Pancreas (tissue), 10 donors: ENCODE measurements around the gene EOLA1. TPM values are rescaled to one million over a fixed set of nuclear protein-coding genes. Genes with fewer than 3 reads are reported as not detected.
A peak's percentile ranks its signal among the peaks of the same experiment; 100 is the strongest.

Source experiments
- ATAC-seq, 4 donors: fragments of 200-7000 bp; cut with Tn5 transposase; one replicate each; pipeline versions ENCODE4 v1.8.0 to v1.9.1; 2020; ENCODE audit warnings: mild to moderate bottlenecking in 4 of 4, moderate library complexity in 4 of 4
- DNase-seq, 6 donors: peaks; one replicate each; pipeline ENCODE4 v3.0.0-alpha.2; 2020
- FAIRE-seq: peaks from 2 replicates; lab custom pipeline; 2012; peaks lifted over from hg19 to GRCh38; lab: Jason Lieb, UNC
- H3K27ac ChIP-seq, 4 donors: fragments of 200-600 bp; sonication (generic); 1 replicate in 3 of 4; 2 replicates in 1 of 4; pipeline versions ENCODE4 v1.5.0 to v1.8.0; 2020
- H3K27me3 ChIP-seq, 4 donors: fragments of 200-600 bp; one replicate each; pipeline ENCODE4 v1.8.0; 2021
- H3K36me3 ChIP-seq, 3 donors: fragments of 200-600 bp; sonication (generic) in 1 of 3; one replicate each; pipeline versions ENCODE4 v1.5.0 to v1.8.0; 2020 to 2021
- H3K4me1 ChIP-seq, 3 donors: fragments of 200-600 bp; one replicate each; pipeline ENCODE4 v1.8.0; 2021
- H3K4me3 ChIP-seq, 4 donors: fragments of 200-600 bp; sonication (generic) in 2 of 4; one replicate each; pipeline versions ENCODE4 v1.5.0 to v1.8.0; 2020 to 2021
- H3K9me3 ChIP-seq, 4 donors: fragments of 200-600 bp; one replicate each; pipeline ENCODE4 v1.8.0; 2021
- WGBS, 2 donors: extraction: QIAGEN DNeasy Blood & Tissue Kit; methylation state at CpG; one replicate each; pipeline ENCODE4 v1.1.7; 2013; 5-methylcytosine and 5-hydroxymethylcytosine counted together
- intact Hi-C, 3 donors: fragments of 100-400 bp; cut with DNase I; formaldehyde crosslinking; loops; one replicate each; pipeline versions ENCODE4 v1.11.1 to v1.14.2; 2022
- polyA plus RNA-seq, 2 donors: library from polyadenylated mRNA; stranded (reverse); fragments of 200-250 nt; gene quantifications; one replicate each; pipeline ENCODE4 v1.2.3, GENCODE V29; 2013
- total RNA-seq, 6 donors: library from RNA; stranded (reverse); fragmentation: NEBNext Ultra II Directional in 4 of 6; extraction: Animal tissue kit (Norgen Biotek cat#: 25700) in 4 of 6; gene quantifications; one replicate each; pipeline versions ENCODE4 v1.2.1 to v1.2.4, GENCODE V29; 2021 to 2023
- TF ChIP-seq, protein P1 (sequence below), 4 donors: fragments of 200-600 bp; sonication (generic) in 3 of 4; IDR thresholded peaks; one replicate each; pipeline versions ENCODE4 v1.5.0 to v1.8.0; 2021; ENCODE audit warnings: antibody characterized with exemption in 4 of 4
- donor health status: healthy with polysubstance abuse.
- donor health status: DM: no; HTN: no; CAD: no; lungs with moderate emphysema.
- donor health status: DM: no; HTN: no; CAD: no.
- donor health status: control.
- donor health status: control.
- donor health status: Bipolar disorder and iron deficiency.
- donor health status: DM: yes; HTN: yes; CAD: no.
- donor health status: DM: no; HTN: no; CAD: no.
- donor health status: DM: no; HTN: no; CAD: no.
- donor health status: DM: yes; HTN: yes; CAD: no.

EOLA1 gene
- total and polyA plus RNA-seq, 8 donors, result 11.0 to 19.1 (median 11.7) TPM

DNA sequence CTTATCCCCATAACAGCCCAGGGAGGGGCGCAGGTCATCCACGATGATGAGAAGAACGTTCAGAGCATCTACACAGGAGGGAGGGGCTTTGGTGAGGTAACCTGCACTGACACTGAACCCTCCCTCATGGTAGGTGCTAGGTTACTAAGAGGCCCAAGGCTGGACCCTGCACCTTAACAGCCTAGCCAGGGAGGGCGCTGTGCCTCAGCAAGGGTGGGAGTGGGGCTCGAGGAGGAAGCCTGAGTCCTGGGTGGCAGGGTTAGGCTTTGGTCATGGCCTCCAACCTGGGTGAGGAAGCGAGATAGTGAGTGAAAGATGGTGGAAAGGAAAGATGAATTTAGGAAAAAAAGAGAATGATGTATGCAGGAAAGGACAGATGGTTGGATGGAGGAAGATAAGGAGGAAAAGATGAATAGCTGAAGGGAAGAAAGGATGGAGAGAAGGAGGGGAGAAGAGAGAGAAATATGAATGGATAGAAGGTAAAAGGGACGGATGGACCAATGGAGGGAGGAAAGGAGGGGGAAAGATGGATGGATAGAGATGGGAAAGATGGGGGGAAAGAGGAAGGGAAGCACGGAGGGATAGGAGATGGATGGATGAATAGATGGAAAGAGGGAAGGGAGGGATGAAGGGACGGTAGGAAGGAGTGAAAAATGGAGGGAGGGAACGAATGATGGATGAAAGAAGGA, 36.4 kb upstream of the EOLA1 start:
- intact Hi-C loops, result no loop called here
- Histone ChIP-seq H3K4me1 (peaks cover 0 to 3% (median 0%) of the 10 kb centered on the region in 3 donors), H3K36me3 (no peaks in the 10 kb centered on the region), H3K9me3 (no peaks in the 10 kb centered on the region), H3K4me3 (peak overlapping the region; percentile 18 to 56 (median 39)), H3K27ac (peak overlapping the region in 3 of 4 donors; percentile 41 to 79 (median 76)), H3K27me3 (no peaks in the 10 kb centered on the region)
- TF ChIP-seq, protein P1, sequence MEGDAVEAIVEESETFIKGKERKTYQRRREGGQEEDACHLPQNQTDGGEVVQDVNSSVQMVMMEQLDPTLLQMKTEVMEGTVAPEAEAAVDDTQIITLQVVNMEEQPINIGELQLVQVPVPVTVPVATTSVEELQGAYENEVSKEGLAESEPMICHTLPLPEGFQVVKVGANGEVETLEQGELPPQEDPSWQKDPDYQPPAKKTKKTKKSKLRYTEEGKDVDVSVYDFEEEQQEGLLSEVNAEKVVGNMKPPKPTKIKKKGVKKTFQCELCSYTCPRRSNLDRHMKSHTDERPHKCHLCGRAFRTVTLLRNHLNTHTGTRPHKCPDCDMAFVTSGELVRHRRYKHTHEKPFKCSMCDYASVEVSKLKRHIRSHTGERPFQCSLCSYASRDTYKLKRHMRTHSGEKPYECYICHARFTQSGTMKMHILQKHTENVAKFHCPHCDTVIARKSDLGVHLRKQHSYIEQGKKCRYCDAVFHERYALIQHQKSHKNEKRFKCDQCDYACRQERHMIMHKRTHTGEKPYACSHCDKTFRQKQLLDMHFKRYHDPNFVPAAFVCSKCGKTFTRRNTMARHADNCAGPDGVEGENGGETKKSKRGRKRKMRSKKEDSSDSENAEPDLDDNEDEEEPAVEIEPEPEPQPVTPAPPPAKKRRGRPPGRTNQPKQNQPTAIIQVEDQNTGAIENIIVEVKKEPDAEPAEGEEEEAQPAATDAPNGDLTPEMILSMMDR (IDR thresholded peaks at IDR 0.05), result no peak
- 49 to 54% methylated on average over 10 of the region's 10 CpGs for WGBS, 2 donors
- FAIRE-seq (no peak), DNase-seq (no peak), ATAC-seq (peak; percentile 26 to 53 (median 32))

GRCh38 chrX:149504915-149505651, 35.7 kb upstream of the EOLA1 start, which contains the start of gene IDS:
IDS (minus strand) TSS chrX:149505306; CDS start chrX:149505137, 169 bp downstream.
- intact Hi-C loops, result no loop called here
- Histone ChIP-seq H3K27ac (peak within 1 kb of the TSS; percentile 41 to 79 (median 72)), H3K4me3 (peak within 1 kb of the TSS; percentile 18 to 56 (median 39)), H3K36me3 (no peaks in the 10 kb centered on the region), H3K4me1 (peaks cover 0 to 3% (median 0%) of the 10 kb centered on the region in 3 donors), H3K27me3 (peaks cover 0 to 4% (median 0%) of the 10 kb centered on the region in 4 donors), H3K9me3 (no peaks in the 10 kb centered on the region)
- FAIRE-seq, result peak; percentile 29
- peak; percentile 96 to 98 (median 96) for ATAC-seq
- peak; percentile 83 to 94 (median 88) for DNase-seq
- 0 to 34% methylated on average over 39 to 54 of the region's 54 CpGs for WGBS, 2 donors
- TF ChIP-seq, protein P1 (IDR thresholded peaks at IDR 0.05), result no peak

- intact Hi-C loops, result no loop called here
- DNase-seq, result no peak
- Histone ChIP-seq H3K4me1 (peaks cover 0 to 3% (median 0%) of the 10 kb centered on the region in 3 donors), H3K9me3 (no peaks in the 10 kb centered on the region), H3K4me3 (peak overlapping the region in 2 of 4 donors; percentile 56), H3K27ac (peak overlapping the region in 2 of 4 donors; percentile 76 to 79), H3K36me3 (no peaks in the 10 kb centered on the region), H3K27me3 (peaks cover 0 to 4% (median 0%) of the 10 kb centered on the region in 4 donors)
- 74 to 81% methylated on average over 9 of the region's 9 CpGs for WGBS, 2 donors
- TF ChIP-seq, protein P1 (IDR thresholded peaks at IDR 0.05), result no peak
- no peak for FAIRE-seq
- ATAC-seq, result no peak
These were observed 35.1 kb upstream of the EOLA1 start for GRCh38 chrX:149505671-149506070.

- WGBS, 2 donors, result 84 to 98% methylated on average over 2 of the region's 2 CpGs
- Histone ChIP-seq H3K4me3 (no peak overlapping the region), H3K9me3 (no peaks in the 10 kb centered on the region), H3K27ac (no peak overlapping the region), H3K27me3 (peaks cover 0 to 4% (median 1%) of the 10 kb centered on the region in 4 donors), H3K36me3 (no peaks in the 10 kb centered on the region), H3K4me1 (peaks cover 0 to 3% (median 0%) of the 10 kb centered on the region in 3 donors)
- ATAC-seq, result no peak
- TF ChIP-seq, protein P1 (IDR thresholded peaks at IDR 0.05), result no peak
- intact Hi-C loops, result no loop called here
- no peak for DNase-seq
- FAIRE-seq, result no peak
These were observed 34.5 kb upstream of the EOLA1 start for GRCh38 chrX:149506349-149506748.
